Loucy (cell line): Measurements from ENCODE around the gene GNPDA2.

Source experiments
- CTCF ChIP-seq: fragments of 200-600 bp; sonication (generic); conservative IDR thresholded peaks from 2 replicates; pipeline ENCODE4 v1.5.1; 2014; ENCODE audit warnings: mild to moderate bottlenecking, antibody characterized with exemption, low read length
- EZH2phosphoT487 ChIP-seq: fragments of 200-600 bp; IDR thresholded peaks from 2 replicates; pipeline ENCODE4 v1.6.1; 2018; ENCODE audit warnings: antibody characterized with exemption, mild to moderate bottlenecking, moderate library complexity, borderline replicate concordance

- no peak for TF ChIP-seq CTCF
- TF ChIP-seq EZH2phosphoT487 = no peak
These were observed 54.7 kb downstream of the GNPDA2 start for GRCh38 chr4:44671636-44672035.
